Urinary bladder (tissue), 4 donors: ENCODE results near the gene CNOT6L. TPM values are rescaled to one million over a fixed set of nuclear protein-coding genes. Genes with fewer than 3 reads are reported as not detected.

ENCODE experiments used
- DNase-seq: peaks from one replicate; pipeline ENCODE4 v3.0.0-alpha.2; 2015; ENCODE audit errors: extremely low spot score
- H3K27ac ChIP-seq: one replicate; pipeline ENCODE4 v1.5.1; 2013; ENCODE audit warnings: low read depth, mild to moderate bottlenecking, moderate library complexity
- H3K36me3 ChIP-seq: one replicate; pipeline ENCODE4 v1.6.1; 2013; ENCODE audit warnings: mild to moderate bottlenecking, moderate library complexity; ENCODE audit not compliant: insufficient read depth
- H3K4me1 ChIP-seq: one replicate; pipeline ENCODE4 v1.6.1; 2013; ENCODE audit warnings: mild to moderate bottlenecking, moderate library complexity; ENCODE audit not compliant: insufficient read depth
- H3K4me3 ChIP-seq: one replicate; pipeline ENCODE4 v1.5.1; 2013; ENCODE audit warnings: low read depth, low read length
- WGBS: extraction: QIAGEN DNeasy Blood & Tissue Kit; methylation state at CpG from one replicate; pipeline ENCODE4 v1.1.7; 2013; 5-methylcytosine and 5-hydroxymethylcytosine counted together
- polyA plus RNA-seq: library from polyadenylated mRNA; stranded (reverse); fragments of 200-250 nt; gene quantifications from one replicate; pipeline ENCODE4 v1.2.3, GENCODE V29; 2013
- total RNA-seq: library from RNA; depleted of rRNA; stranded (reverse); fragments of >200 nt; gene quantifications from one replicate; pipeline ENCODE4 v1.2.3, GENCODE V29; 2014
- donor health status: healthy with polysubstance abuse.
- donor health status: healthy.

The CNOT6L gene
- total and polyA plus RNA-seq, 2 donors = 11.8 to 51.7 TPM

DNA sequence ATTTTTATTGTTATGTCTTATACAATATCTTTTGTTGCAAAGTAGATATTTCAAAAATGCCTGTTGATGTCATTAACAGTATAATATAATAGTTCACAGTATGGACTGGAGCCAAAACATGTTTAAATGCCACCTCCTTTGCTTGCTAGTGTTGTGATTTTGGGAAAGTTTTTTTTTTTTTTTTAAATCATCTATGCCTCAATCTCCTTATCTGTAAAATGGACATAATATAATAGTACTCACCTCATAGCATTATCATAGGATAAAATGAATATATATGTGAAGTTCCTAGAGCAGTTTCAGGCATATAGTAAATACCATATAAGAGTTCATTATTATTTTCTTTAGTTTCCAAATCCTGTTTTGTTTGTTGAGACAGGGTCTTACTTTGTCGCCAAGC, 25.2 kb upstream of the CNOT6L start:
- WGBS = 96% methylated on average over 1 of the region's 1 CpG
- Histone ChIP-seq H3K4me3 (no peak overlapping the region), H3K4me1 (no peaks in the 10 kb centered on the region), H3K36me3 (no peaks in the 10 kb centered on the region), H3K27ac (no peak overlapping the region)
- DNase-seq = no peak

DNA sequence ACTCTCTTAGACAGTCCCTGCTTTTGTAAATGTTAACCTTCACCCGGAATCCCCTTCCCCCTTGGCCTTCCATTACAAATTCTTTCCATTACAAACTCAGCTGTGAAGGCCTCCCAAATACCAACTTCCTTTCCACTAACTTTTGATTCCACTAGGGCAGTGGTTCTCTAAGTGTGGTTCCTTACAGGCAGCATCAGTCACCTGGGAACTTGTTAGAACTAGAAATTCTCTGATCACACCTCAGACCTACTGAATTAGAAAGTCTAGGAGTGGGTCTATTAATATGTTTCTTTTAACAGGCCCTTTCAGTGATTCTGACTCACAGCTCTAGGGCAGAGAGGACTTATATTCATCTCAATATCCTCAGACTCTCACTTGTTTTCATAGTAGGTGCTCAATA, 24.5 kb upstream of the CNOT6L start:
- no peak overlapping the region for H3K4me3 ChIP-seq
- 40% methylated on average over 1 of the region's 1 CpG for WGBS
- DNase-seq = no peak
- H3K27ac ChIP-seq = no peak overlapping the region
- H3K36me3 ChIP-seq = no peaks in the 10 kb centered on the region
- no peaks in the 10 kb centered on the region for H3K4me1 ChIP-seq

DNA sequence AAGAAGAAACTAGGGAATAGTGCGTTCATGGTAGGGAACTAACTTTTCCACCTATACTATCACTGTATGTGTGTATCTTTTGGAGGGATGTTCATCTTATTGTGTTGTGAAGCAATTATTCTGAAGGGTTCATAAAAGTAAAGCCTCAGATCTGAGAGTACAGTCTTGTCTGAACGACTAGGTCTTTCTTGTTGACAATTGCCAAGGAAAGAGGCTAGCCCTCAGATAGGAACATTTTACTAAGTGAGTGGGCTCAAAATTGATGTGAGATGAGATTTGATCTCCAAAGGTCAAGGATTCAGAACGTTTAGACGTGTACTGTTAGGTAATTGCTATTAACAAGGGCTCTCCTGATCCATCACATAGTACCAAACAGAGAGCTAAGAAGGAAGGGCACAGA, 15.2 kb upstream of the CNOT6L start:
- Histone ChIP-seq H3K4me3 (no peak overlapping the region), H3K4me1 (no peaks in the 10 kb centered on the region), H3K36me3 (no peaks in the 10 kb centered on the region), H3K27ac (no peak overlapping the region)
- DNase-seq = no peak
- WGBS = 57% methylated on average over 4 of the region's 4 CpGs

DNA sequence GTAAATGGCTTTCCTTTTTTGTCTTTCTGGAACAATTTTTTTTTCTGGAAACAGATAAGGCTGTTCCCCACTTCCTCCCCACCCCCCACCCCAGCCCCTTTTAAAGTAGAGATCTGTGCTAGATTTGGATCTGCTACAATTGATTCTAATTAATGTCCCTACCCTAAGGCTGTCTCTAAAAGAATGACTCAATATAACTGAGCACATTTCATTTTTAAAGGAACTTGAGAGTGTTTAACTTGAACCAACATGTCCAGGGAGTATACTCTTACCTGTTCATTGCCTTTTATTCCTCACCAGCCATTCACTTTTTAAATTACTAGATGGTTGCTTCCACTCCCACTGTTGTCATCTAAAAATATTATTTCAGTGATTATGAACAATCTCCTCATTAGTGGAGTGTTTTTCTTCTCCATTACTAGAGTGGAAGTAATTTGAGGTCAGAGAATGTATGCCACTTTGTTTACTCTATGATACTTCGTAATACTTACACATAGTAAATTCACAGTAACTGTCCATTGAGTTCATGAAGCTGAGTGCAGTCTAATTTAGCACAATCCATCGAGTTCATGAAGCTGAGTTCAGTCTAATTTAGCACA, 14.1 kb upstream of the CNOT6L start:
- Histone ChIP-seq H3K27ac (peak overlapping the region; percentile 38), H3K4me3 (no peak overlapping the region), H3K4me1 (no peaks in the 10 kb centered on the region), H3K36me3 (no peaks in the 10 kb centered on the region)
- no peak for DNase-seq
- 59% methylated on average over 2 of the region's 2 CpGs for WGBS

DNA sequence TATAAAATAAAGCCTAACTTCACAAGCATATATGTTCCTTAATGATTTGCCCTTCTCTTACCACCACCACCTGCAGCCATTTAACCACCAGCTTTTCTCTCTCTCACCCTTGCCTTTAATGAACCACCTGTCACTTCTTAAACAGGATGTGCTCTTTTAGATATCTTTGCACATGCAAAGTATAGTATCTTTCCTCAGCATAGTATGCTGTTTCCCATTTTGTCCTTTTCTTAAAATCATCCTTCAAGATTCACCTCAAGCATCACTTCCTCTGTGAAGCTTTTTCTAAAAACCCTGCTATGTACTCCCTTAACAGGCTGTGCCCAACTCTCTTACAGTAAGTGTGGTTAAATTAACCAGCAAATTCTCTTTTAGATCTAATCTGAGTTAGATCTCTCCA, 8.2 kb upstream of the CNOT6L start:
- no peaks in the 10 kb centered on the region for H3K36me3 ChIP-seq
- no peak for DNase-seq
- no peaks in the 10 kb centered on the region for H3K4me1 ChIP-seq
- no peak overlapping the region for H3K4me3 ChIP-seq
- no peak overlapping the region for H3K27ac ChIP-seq

DNA sequence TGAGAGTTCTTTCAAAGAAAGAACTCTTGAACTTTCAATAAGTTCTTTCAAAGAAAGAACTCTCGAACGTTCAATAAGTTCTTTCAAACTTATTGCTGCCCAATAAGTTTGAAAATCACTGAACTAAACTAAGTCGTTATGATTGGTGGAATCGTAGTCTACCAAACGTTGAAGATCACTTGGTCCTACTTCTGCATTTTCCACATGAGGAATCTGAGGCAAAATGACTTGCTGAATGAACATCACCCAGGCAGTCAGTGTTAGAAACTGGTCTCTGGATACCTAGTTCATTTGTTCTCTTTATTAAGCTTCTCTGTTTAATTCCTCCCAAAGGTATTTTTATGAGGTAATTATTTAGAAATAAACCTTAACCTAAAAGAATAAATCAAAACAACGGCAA, 7.1 kb upstream of the CNOT6L start:
- H3K27ac ChIP-seq = no peak overlapping the region
- 81% methylated on average over 6 of the region's 6 CpGs for WGBS

DNA sequence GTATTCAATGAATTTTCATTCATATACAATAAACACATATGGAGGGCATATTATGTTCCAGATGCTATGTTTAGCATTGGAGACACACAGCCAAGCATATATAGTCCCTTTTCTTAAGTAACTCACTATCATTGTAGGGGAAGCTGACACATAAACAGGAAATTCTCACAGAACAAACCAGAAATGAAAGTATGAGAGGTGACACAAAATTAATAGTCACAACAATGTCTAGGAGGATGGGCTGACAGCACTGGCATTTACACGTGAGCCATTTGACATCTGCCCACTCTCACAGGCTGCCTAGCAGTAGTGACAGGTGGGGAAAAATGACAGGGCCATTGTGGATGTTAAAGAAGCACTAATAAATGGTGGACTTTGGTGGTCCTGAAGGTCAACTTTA, 2.6 kb upstream of the CNOT6L start:
- DNase-seq = no peak
- Histone ChIP-seq H3K4me3 (no peak overlapping the region), H3K36me3 (no peaks in the 10 kb centered on the region), H3K4me1 (no peaks in the 10 kb centered on the region), H3K27ac (peak overlapping the region; percentile 34)
- 68% methylated on average over 1 of the region's 1 CpG for WGBS

More for the DNA sequence above, 7.1 kb upstream of the CNOT6L start:
- Histone ChIP-seq H3K36me3 (no peaks in the 10 kb centered on the region), H3K4me3 (no peak overlapping the region), H3K4me1 (no peaks in the 10 kb centered on the region)
- DNase-seq = no peak

DNA sequence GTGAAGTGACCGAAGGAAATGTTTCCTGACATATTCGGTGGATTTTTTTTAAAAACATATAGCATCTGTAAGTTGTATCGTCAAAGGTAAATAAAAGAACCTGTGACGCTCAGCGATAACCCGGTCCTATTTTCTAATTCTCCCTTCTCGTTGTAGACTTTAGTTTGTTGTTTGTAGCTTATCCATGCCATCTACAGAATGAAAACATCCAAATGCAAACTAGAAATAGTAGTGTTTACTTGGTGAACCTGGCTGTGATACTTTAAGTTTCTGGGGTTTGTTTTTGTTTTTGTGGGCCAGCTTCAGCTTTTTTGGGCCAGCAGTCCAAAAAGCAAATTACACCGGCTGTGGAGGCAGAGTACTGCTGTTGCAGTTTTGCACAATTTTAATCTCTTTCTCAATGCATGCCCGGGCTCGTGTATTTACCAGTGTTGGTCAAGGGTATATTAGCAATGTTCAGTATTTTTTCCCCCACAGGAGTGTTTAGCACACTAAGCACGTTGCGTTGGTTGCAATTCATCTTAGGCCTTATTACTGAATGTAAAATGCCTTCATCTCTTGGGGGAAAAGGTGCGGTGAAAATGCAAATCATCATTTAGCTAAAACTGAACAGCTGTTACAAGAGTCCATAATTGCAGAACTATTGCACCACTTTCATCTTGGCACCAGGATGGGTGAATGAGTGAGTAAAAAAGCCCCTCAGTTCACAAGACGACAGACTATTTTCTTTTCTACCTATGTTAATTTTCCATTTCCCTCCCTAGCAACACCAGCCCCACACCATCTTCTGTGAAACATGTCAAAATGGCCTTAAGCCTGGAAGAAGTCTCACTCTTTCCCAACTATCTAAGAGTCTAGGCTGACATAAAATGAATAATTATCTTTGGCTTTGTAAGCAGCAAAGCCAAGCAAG, 1.7 kb upstream of the CNOT6L start:
- Histone ChIP-seq H3K27ac (peak overlapping the region; percentile 93), H3K4me1 (no peaks in the 10 kb centered on the region), H3K4me3 (peak overlapping the region; percentile 89), H3K36me3 (no peaks in the 10 kb centered on the region)
- WGBS = 13% methylated on average over 14 of the region's 14 CpGs
- DNase-seq = peak; percentile 10

DNA sequence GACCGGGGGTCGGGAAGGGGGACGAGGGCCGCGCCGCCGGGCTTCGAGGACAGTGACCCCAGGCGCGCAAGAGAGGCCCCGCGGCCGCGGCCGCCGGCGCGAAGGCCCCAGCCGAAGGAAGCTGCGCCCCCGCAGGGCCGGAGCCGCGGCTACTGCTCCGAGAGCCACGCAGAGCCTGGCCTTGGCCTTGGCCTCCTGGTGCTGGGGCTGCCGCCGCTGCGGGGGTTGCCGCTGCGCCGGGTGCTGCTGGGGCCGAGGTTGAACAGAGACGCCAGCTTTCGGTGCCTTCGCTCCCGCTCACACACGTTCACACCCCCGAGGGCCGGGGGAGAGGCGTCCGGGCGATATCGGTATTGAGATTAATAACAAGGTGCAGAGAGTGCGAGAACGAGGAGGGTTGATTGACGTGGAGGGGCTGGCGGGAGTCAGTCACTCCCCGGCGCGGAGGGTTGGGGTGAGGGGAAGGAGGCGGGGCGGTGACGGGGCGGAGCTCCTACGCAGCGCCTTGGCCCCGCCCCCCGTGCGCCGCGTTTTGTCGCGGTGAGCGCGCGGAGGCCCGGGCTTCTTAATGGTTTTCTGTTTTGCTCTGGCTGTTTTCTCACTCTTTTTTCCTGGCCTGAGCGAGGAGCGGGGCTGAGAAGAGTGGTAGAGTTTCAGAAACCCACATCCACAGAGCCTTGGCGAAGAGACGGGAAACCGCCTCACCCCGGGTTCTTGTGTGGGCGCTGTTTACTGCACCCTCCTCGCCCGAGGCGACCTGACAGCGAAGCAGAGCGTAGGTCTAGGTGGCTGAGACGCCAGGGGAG, 878 bp upstream of the CNOT6L start:
- WGBS = under 1% methylated on average over 81 of the region's 81 CpGs
- H3K36me3 ChIP-seq = no peaks in the 10 kb centered on the region
- no peaks in the 10 kb centered on the region for H3K4me1 ChIP-seq
- H3K4me3 ChIP-seq = peak overlapping the region; percentile 89
- H3K27ac ChIP-seq = peak overlapping the region; percentile 97
- DNase-seq = peak; percentile 74

DNA sequence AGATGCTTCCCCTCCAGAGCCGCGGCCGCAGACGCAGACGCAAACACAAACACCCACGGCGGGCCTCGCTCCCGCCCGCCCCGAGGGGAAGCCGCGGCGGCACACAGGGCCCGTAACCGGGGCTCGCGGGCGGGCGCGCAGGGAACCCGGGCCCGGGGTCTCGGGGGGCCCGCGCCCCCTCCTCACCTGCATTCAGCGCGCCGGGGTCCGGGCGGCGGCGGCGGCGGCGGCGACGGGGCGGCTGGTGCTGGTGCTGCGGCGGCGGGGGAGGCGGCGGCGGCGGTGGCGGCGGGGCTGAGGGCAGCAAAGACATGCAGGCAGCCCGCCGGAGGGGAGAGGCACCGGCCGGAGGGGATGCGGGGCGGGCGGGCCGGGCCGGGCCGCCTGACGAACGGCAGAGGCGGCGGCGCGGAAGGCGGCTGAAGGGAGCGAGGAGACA, 255 bp upstream of the CNOT6L start:
- DNase-seq = no peak
- H3K4me1 ChIP-seq = no peaks in the 10 kb centered on the region
- no peaks in the 10 kb centered on the region for H3K36me3 ChIP-seq
- under 1% methylated on average over 66 of the region's 66 CpGs for WGBS
- peak overlapping the region; percentile 89 for H3K4me3 ChIP-seq
- peak overlapping the region; percentile 97 for H3K27ac ChIP-seq

DNA sequence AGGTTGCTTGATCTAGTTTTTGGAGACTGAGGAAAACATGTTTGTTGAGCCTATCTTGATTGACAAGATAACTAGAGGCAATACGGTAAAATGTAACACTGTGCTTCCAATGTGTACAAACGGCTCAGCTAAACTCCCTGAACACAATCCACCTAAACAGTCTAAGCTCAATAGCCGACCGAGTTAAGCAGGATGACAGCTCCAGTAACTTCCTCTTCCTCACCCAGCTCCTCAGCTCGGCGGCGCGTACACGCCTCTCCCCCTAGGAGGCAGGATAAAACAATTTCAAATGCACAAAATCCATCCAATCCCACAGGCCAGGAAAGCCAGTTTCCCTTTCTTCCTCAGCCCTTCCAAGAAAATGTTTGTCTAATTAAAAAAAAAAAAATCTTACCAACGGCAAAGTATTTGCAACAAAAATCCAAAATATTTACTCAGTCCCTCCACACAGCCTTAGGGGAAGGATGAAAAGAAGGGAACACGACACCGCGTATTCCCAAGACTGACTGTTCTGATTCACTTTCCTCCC, 1.0 kb downstream of the CNOT6L start:
- H3K36me3 ChIP-seq = no peaks in the 10 kb centered on the region
- no peaks in the 10 kb centered on the region for H3K4me1 ChIP-seq
- H3K27ac ChIP-seq = peak overlapping the region; percentile 97
- DNase-seq = peak; percentile 78
- peak overlapping the region; percentile 89 for H3K4me3 ChIP-seq
- under 1% methylated on average over 13 of the region's 13 CpGs for WGBS

DNA sequence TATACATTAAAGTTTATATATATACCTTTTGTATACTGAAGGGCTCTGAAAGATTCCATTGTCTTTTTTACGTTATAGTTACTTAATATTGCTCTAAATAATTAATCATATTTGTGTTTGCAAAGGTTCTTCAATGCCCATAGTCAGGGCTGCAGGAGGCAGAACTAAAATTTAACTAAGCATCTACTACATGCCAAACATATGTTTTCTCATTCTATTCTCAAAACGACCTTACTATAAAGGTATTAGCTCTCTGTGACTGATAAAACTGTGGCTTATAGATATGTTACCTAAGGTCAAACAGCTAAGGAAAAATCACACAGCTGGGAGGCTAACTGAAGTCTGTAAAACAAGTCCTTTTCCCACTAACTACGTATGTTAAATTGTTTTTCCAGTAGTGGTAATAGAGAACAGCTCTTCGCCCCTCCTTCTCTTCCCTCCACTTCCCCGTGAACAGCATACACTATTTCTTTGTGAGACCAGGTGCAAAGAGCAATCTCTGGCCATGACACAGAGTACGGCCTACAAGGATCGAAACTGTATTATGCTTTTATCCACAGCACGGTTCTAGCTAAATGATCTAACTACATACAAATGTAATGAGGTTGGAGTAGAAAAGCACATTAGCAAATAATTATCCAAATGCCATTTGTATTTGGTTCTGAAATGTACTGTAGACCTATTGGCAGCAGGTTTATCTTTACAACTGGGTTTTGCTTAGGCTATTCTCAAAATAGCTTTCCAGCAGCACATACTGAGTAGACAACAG, 1.7 kb downstream of the CNOT6L start:
- Histone ChIP-seq H3K4me1 (no peaks in the 10 kb centered on the region), H3K4me3 (peak overlapping the region; percentile 89), H3K27ac (peak overlapping the region; percentile 46), H3K36me3 (no peaks in the 10 kb centered on the region)
- 43% methylated on average over 8 of the region's 8 CpGs for WGBS
- no peak for DNase-seq

DNA sequence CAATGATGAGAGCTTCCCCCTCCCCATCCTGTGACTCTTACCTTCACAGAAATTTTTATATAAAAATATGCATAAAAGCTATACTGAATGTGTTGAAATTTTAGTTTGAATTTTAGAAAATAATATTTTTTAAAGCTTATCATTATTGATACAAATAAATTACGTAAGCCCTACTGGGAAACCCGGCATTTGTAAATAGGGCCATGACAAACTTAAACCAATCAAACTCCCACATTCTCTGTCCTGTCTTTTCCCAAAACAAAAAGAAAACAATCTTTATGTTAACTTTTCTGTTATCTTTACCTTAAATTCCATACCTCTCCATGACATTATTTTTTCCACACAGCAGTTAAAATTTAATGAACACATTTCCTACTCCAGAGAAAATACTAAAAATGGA, 2.6 kb downstream of the CNOT6L start:
- no peak for DNase-seq
- no peak overlapping the region for H3K4me3 ChIP-seq
- WGBS = 82% methylated on average over 2 of the region's 2 CpGs
- H3K36me3 ChIP-seq = no peaks in the 10 kb centered on the region
- no peaks in the 10 kb centered on the region for H3K4me1 ChIP-seq
- H3K27ac ChIP-seq = no peak overlapping the region
